Measurements from ENCODE around the gene ANO2.

GRCh38 chr12:5794156-5794555, 150.9 kb downstream of the ANO2 start:
- TF ChIP-seq NFIC (IDR thresholded peaks at IDR 0.05) (no peak), YY1 (IDR thresholded peaks at IDR 0.05; ENCODE audit: low read depth) (no peak), RAD21 (IDR thresholded peaks at IDR 0.05; ENCODE audit: low read depth) (no peak), EGR1 (IDR thresholded peaks at IDR 0.05) (no peak), MAX (IDR thresholded peaks at IDR 0.05) (no peak)
- TF ChIP-seq, protein P1, sequence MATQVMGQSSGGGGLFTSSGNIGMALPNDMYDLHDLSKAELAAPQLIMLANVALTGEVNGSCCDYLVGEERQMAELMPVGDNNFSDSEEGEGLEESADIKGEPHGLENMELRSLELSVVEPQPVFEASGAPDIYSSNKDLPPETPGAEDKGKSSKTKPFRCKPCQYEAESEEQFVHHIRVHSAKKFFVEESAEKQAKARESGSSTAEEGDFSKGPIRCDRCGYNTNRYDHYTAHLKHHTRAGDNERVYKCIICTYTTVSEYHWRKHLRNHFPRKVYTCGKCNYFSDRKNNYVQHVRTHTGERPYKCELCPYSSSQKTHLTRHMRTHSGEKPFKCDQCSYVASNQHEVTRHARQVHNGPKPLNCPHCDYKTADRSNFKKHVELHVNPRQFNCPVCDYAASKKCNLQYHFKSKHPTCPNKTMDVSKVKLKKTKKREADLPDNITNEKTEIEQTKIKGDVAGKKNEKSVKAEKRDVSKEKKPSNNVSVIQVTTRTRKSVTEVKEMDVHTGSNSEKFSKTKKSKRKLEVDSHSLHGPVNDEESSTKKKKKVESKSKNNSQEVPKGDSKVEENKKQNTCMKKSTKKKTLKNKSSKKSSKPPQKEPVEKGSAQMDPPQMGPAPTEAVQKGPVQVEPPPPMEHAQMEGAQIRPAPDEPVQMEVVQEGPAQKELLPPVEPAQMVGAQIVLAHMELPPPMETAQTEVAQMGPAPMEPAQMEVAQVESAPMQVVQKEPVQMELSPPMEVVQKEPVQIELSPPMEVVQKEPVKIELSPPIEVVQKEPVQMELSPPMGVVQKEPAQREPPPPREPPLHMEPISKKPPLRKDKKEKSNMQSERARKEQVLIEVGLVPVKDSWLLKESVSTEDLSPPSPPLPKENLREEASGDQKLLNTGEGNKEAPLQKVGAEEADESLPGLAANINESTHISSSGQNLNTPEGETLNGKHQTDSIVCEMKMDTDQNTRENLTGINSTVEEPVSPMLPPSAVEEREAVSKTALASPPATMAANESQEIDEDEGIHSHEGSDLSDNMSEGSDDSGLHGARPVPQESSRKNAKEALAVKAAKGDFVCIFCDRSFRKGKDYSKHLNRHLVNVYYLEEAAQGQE (IDR thresholded peaks at IDR 0.05; ENCODE audit: low read depth), result no peak
